ENCODE data around the gene CGB1.

- TF ChIP-seq EZH2 (optimal IDR thresholded peaks at IDR 0.05; ENCODE audit: low read depth, low read length) (no peak), EZH2phosphoT487 (IDR thresholded peaks at IDR 0.05; ENCODE audit: low read length) (no peak)
- TF ChIP-seq, protein P1, sequence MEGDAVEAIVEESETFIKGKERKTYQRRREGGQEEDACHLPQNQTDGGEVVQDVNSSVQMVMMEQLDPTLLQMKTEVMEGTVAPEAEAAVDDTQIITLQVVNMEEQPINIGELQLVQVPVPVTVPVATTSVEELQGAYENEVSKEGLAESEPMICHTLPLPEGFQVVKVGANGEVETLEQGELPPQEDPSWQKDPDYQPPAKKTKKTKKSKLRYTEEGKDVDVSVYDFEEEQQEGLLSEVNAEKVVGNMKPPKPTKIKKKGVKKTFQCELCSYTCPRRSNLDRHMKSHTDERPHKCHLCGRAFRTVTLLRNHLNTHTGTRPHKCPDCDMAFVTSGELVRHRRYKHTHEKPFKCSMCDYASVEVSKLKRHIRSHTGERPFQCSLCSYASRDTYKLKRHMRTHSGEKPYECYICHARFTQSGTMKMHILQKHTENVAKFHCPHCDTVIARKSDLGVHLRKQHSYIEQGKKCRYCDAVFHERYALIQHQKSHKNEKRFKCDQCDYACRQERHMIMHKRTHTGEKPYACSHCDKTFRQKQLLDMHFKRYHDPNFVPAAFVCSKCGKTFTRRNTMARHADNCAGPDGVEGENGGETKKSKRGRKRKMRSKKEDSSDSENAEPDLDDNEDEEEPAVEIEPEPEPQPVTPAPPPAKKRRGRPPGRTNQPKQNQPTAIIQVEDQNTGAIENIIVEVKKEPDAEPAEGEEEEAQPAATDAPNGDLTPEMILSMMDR (IDR thresholded peaks at IDR 0.05; ENCODE audit: low read length), result no peak
Measured at GRCh38 chr19:48992581-48993174, 44.0 kb downstream of the CGB1 start.
